BJ (cell line): Measurements from ENCODE around the gene SPSB1. TPM values are rescaled to one million over a fixed set of nuclear protein-coding genes. Genes with fewer than 3 reads are reported as not detected.

Experiments
- CTCF ChIA-PET: fragments of 350-600 bp; formaldehyde crosslinking; extraction: SDS; loops from one replicate; lab custom pipeline; 2021; ENCODE audit warnings: antibody characterized with exemption, inconsistent platforms; lab: Yijun Ruan, JAX
- POLR2A ChIA-PET: fragments of 300-600 bp; sonication (Branson Sonifier 250); formaldehyde crosslinking; extraction: SDS; loops from one replicate; lab custom pipeline; 2021; ENCODE audit warnings: antibody characterized with exemption; lab: Charles Lee
- DNase-seq: peaks from one replicate; pipeline ENCODE4 v3.0.0-alpha.2; 2011; ENCODE audit warnings: low read depth
- H3K27me3 ChIP-seq: 2 replicates; pipeline ENCODE4 v1.6.0; 2011; ENCODE audit warnings: low read length; ENCODE audit not compliant: control insufficient read depth, insufficient read depth
- H3K36me3 ChIP-seq: 2 replicates; pipeline ENCODE4 v1.5.1; 2011; ENCODE audit warnings: low read length; ENCODE audit not compliant: control insufficient read depth, insufficient read depth
- H3K4me3 ChIP-seq: 2 replicates; pipeline ENCODE4 v1.5.1; 2011; ENCODE audit warnings: low read depth, mild to moderate bottlenecking, control low read depth, low read length
- polyA plus RNA-seq: library from polyadenylated mRNA; depleted of rRNA; stranded (reverse); fragments of >200 nt; gene quantifications from 2 replicates; pipeline ENCODE4 v1.2.3, GENCODE V29; 2011
- TF ChIP-seq, protein P1 (sequence below): IDR thresholded peaks from 2 replicates; pipeline ENCODE4 v1.5.1; 2011; ENCODE audit warnings: low read depth, mild to moderate bottlenecking, control low read depth, inconsistent platforms, low read length, moderate library complexity; ENCODE audit not compliant: insufficient read depth

Gene SPSB1
- polyA plus RNA-seq, 1 experiment, result 19.8 TPM

DNA sequence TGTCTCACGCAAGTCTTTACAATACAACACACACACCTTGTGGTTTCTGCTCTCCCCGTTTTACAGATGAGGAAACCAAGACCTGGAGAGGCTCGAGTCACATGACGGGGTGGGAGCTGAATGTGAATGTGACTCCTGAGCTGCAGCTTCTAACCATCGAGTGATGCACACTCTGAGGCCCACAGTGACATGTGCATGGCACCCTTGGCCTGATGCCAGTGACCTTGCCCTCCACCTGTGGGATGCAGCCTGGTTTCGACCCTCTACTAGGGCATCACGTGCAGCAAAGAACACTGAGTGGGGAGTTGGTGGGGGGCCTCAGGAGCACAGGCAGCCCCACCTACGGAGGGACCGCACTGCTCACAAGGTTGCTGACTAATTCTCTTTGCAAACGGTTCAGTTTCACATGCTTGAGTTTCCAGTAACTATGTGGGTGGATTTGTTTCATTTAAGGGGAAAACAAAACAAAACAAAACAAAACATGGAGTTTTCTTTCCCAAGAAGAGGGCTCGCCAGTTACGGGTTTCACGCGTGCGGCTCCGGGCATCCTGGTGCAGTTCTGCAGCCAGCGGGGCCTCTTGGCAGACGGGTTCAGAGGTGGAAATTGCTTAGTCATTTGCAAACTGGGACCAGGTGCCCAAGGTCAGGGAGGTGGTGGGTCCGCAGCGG is 22.9 kb downstream of the SPSB1 start:
- ChIA-PET POLR2A (no interaction called here), CTCF (no interaction called here)
- TF ChIP-seq, protein P1, sequence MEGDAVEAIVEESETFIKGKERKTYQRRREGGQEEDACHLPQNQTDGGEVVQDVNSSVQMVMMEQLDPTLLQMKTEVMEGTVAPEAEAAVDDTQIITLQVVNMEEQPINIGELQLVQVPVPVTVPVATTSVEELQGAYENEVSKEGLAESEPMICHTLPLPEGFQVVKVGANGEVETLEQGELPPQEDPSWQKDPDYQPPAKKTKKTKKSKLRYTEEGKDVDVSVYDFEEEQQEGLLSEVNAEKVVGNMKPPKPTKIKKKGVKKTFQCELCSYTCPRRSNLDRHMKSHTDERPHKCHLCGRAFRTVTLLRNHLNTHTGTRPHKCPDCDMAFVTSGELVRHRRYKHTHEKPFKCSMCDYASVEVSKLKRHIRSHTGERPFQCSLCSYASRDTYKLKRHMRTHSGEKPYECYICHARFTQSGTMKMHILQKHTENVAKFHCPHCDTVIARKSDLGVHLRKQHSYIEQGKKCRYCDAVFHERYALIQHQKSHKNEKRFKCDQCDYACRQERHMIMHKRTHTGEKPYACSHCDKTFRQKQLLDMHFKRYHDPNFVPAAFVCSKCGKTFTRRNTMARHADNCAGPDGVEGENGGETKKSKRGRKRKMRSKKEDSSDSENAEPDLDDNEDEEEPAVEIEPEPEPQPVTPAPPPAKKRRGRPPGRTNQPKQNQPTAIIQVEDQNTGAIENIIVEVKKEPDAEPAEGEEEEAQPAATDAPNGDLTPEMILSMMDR, result no peak
- no peaks in the 10 kb centered on the region for H3K27me3 ChIP-seq
- DNase-seq, result peak; percentile 52
- no peaks in the 10 kb centered on the region; the same call in 1 of the 2 replicates for H3K36me3 ChIP-seq
- H3K4me3 ChIP-seq, result no peak overlapping the region

DNA sequence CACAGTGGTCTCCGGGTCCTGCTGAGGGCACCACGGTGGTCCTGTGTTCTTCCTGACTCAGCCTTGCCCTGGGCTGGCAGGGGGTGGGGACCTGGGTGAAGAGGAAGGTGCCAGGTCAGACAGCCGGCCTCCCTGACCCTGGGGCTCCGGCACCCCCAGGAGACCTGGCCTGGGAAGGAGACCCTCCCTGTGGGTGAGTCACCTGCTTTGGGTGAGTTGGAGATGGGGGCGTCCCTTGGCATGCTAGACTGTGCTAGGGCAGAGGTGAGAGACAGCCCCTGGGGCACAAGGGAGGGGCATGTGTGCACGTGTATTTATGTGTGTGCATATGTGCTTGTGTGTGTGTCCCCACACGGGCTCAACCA is 23.4 kb downstream of the SPSB1 start:
- CTCF ChIA-PET, result no interaction called here
- no peak overlapping the region for H3K4me3 ChIP-seq
- DNase-seq, result no peak

DNA sequence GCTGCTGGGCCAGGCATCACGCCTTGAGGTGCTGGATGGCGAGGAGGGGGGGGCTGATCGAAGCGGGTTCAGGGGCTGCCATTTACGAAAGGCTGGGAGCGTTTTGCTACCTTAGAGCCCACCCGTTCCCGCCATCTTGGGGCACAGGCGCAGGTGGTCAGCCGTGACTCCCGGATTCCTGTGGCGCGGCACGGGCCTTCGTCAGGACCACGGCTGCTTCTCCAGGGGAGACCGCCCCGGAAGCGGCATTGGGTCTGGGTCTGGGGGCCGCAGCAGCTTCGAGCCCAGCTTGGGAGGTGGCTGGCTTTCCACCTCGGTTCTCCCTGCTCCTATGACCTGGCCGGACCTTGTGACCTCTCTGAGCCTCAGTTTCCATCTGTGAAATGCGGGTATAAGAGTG is 23.8 kb downstream of the SPSB1 start:
- TF ChIP-seq, protein P1, result no peak
- ChIA-PET CTCF (no interaction called here), POLR2A (no interaction called here)
- DNase-seq, result no peak
- no peak overlapping the region for H3K4me3 ChIP-seq
- H3K36me3 ChIP-seq, result no peaks in the 10 kb centered on the region; the same call in 1 of the 2 replicates
- no peaks in the 10 kb centered on the region for H3K27me3 ChIP-seq

More for the DNA sequence above, 23.4 kb downstream of the SPSB1 start:
- Histone ChIP-seq H3K27me3 (no peaks in the 10 kb centered on the region), H3K36me3 (no peaks in the 10 kb centered on the region; the same call in 1 of the 2 replicates)
- TF ChIP-seq, protein P1, result no peak
- POLR2A ChIA-PET, result no interaction called here

DNA sequence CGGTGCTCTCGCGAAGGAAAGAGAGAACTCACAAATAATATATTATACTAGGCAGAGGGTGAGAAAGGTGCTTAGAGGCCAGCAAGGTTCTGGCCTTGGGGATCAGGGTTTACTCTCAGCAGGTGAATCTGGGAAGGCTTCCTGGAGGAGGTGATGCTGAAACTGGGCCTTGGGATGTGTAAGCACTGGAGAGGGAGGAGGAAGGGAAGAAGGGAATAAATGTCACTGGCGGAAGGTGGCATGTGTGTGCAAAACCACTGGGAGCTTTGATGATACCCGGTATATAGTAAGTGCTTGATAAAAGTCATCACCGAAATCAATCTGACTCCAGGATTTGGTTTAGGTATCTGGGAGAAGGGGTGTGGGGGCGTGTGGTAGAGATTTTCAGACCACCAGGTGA is 24.4 kb downstream of the SPSB1 start:
- ChIA-PET POLR2A (no interaction called here), CTCF (interaction anchor here (0.9 kb wide), 1 partner anchor 9 kb away, joined by 3 read pairs; no protein-coding TSS in a partner anchor)
- no peaks in the 10 kb centered on the region for H3K27me3 ChIP-seq
- no peaks in the 10 kb centered on the region; the same call in 1 of the 2 replicates for H3K36me3 ChIP-seq
- DNase-seq, result no peak
- TF ChIP-seq, protein P1, result no peak
- no peak overlapping the region for H3K4me3 ChIP-seq

DNA sequence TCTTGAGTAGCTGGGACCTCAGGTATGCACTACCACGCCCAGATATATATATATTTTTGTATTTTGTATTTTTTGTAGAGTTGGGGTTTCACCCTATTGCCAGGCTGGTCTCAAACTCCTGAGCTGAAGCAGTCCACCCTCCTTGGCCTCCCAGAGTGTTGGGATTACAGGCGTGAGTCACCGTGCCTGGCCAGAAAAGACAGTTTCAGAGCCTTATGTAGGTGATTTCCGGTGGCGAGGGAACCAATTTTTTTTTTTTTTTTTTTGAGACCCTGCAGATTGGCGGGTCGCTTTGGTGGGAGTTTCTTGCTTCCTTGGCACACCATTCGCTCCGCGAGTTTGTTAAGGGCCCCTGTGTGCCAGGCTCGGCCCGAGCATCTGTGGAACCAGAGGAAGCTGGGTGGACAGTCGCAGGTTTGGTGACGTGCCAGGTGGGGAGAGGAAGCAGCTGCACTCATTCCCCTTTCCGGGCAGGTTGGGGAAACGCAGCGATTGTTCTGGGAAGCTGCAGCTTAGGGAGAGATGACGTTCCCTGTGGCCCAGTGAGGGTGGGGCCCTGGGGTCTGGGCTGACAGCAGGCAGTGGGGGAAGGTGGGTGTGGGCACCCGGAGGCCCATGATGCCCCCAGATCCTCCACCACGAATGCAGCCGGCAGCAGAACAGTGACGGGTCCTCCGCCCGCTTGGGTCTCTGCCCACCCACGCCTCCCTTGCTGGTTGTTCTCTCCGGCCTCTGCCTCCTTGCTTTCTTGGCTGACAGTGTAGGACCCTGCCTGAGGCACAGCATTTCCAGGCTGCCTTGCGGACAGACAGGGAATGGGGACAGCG is 25.1 kb downstream of the SPSB1 start:
- ChIA-PET CTCF (interaction anchor here (0.9 kb wide), 1 partner anchor 10 kb away, joined by 3 read pairs; no protein-coding TSS in a partner anchor), POLR2A (no interaction called here)
- Histone ChIP-seq H3K36me3 (no peaks in the 10 kb centered on the region; the same call in 1 of the 2 replicates), H3K27me3 (no peaks in the 10 kb centered on the region), H3K4me3 (no peak overlapping the region)
- DNase-seq, result no peak
- TF ChIP-seq, protein P1, result no peak
